Right lobe of liver (tissue), 4 donors: ENCODE measurements around the gene TLE2.

Experiments used
- POLR2A ChIP-seq: fragments of 450-650 bp; IDR thresholded peaks from one replicate; pipeline ENCODE4 v1.6.1; 2017; ENCODE audit warnings: antibody characterized with exemption, mild to moderate bottlenecking
- TF ChIP-seq, protein P1 (sequence below), 4 donors: fragments of 200-600 bp in 3 of 4; fragments of 450-650 bp in 1 of 4; IDR thresholded peaks; one replicate each; pipeline versions ENCODE4 v1.5.1 to v1.8.0; 2016 to 2022; ENCODE audit warnings: antibody characterized with exemption in 4 of 4, mild to moderate bottlenecking in 2 of 4
- donor health status: DM: no; HTN: no; CAD: no.
- donor health status: DM: no; HTN: no; CAD: no.
- donor health status: DM: no; HTN: yes; CAD: no.

DNA sequence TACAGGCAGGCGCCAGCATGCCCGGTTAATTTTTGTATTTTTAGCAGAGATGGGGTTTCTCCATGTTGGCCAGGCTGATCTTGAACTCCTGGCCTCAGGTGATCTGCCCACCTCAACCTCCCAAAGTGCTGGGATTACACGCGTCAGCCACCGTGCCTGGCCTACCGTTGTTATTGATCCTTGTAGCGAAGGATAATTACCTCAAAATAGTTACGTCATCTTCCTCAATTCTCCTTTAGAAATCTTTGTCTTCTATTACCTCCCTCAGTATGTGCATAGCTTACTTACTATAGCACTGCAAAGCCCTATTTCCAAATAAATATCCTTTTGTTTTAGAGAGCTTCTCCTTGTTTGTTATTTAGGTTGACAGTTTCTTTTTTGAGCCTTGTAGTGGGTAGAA lies 61.1 kb downstream of the TLE2 start:
- no peak for TF ChIP-seq POLR2A
- TF ChIP-seq, protein P1, sequence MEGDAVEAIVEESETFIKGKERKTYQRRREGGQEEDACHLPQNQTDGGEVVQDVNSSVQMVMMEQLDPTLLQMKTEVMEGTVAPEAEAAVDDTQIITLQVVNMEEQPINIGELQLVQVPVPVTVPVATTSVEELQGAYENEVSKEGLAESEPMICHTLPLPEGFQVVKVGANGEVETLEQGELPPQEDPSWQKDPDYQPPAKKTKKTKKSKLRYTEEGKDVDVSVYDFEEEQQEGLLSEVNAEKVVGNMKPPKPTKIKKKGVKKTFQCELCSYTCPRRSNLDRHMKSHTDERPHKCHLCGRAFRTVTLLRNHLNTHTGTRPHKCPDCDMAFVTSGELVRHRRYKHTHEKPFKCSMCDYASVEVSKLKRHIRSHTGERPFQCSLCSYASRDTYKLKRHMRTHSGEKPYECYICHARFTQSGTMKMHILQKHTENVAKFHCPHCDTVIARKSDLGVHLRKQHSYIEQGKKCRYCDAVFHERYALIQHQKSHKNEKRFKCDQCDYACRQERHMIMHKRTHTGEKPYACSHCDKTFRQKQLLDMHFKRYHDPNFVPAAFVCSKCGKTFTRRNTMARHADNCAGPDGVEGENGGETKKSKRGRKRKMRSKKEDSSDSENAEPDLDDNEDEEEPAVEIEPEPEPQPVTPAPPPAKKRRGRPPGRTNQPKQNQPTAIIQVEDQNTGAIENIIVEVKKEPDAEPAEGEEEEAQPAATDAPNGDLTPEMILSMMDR (IDR thresholded peaks at IDR 0.05) = no peak
